K562 (cell line): ENCODE results near the gene SLC29A3. TPM values are rescaled to one million over a fixed set of nuclear protein-coding genes. Genes with fewer than 3 reads are reported as not detected.

Source experiments
- ARID3A ChIP-seq: IDR thresholded peaks from 2 replicates; pipeline ENCODE4 v1.6.1; 2012; ENCODE audit warnings: low read depth, low read length, improper control_type of control experiment, borderline replicate concordance
- LARP7 ChIP-seq: fragments of 450-650 bp; IDR thresholded peaks from 2 replicates; pipeline ENCODE4 v1.6.1; 2016
- MYC ChIP-seq, 2 experiments: fragments of 250-450 bp in 1 of 2; sonication (Bioruptor Pico) in 1 of 2; IDR thresholded peaks; 2 replicates each; pipeline versions ENCODE4 v1.5.1 to v1.6.1; 2012 to 2021; ENCODE audit warnings: low read depth in 2 of 2, borderline replicate concordance in 1 of 2, improper control_type of control experiment in 1 of 2, low read length in 1 of 2, mild to moderate bottlenecking in 1 of 2, moderate library complexity in 1 of 2
- SAP30 ChIP-seq: fragments of 200-600 bp; sonication (generic); IDR thresholded peaks from 2 replicates; pipeline ENCODE4 v1.6.1; 2012; ENCODE audit warnings: borderline replicate concordance, low read depth, mild to moderate bottlenecking, moderate library complexity, low read length, control low read depth, inconsistent platforms; ENCODE audit not compliant: insufficient read depth, poor library complexity, severe bottlenecking
- TFAP4 ChIP-seq: sonication (generic); formaldehyde crosslinking; IDR thresholded peaks from 2 replicates; pipeline ENCODE4 v1.8.0; 2022; ENCODE audit warnings: missing genetic modification reagents, mild to moderate bottlenecking, moderate library complexity, borderline replicate concordance
- ZC3H8 ChIP-seq: fragments of 450-650 bp; IDR thresholded peaks from 2 replicates; pipeline ENCODE4 v1.6.1; 2017
- ZNF121 ChIP-seq: sonication (generic); formaldehyde crosslinking; conservative IDR thresholded peaks from 2 replicates; pipeline ENCODE4 v1.8.0; 2022; ENCODE audit warnings: missing genetic modification reagents
- polyA plus RNA-seq, 8 experiments: library from polyadenylated mRNA; depleted of rRNA in 4 of 8; stranded (reverse) in 5 of 8; unstranded in 3 of 8; fragments of >200 nt; fragmentation: Nextera tagmentation in 2 of 8; fragmentation: Illumina TruSeq in 1 of 8; extraction: Ambion mirVana in 2 of 8; extraction: Trizol in 1 of 8; gene quantifications; 2 replicates each; pipeline versions ENCODE4 v1.2.1 to v1.2.3, GENCODE V29; 2011 to 2014; ENCODE audit warnings: inconsistent platforms in 1 of 8, missing spikeins in 1 of 8
- total RNA-seq, 7 experiments: library from RNA; depleted of rRNA in 6 of 7; stranded (reverse); fragments of >200 nt in 6 of 7; fragmentation: Illumina TruSeq in 2 of 7; extraction: Trizol in 2 of 7; gene quantifications; 2 replicates each; pipeline versions ENCODE4 v1.2.1 to v1.2.3, GENCODE V29; 2011 to 2021; ENCODE audit warnings: low replicate concordance in 1 of 7

Gene SLC29A3
- total and polyA plus RNA-seq, 9 of the 15 experiments (the other 6 are each of a cell fraction or from before 2014, with no cell fraction given): 2.1 to 10.7 (median 4.6) TPM

- TF ChIP-seq MYC (IDR thresholded peaks at IDR 0.05; ENCODE audit: low read depth, low read length): no peak
- TF ChIP-seq MYC (CRISPR knock-in tag; IDR thresholded peaks at IDR 0.05; ENCODE audit: borderline replicate concordance, low read depth): no peak
- TF ChIP-seq ZNF121 (CRISPR knock-in tag): peak; percentile 93
- TF ChIP-seq TFAP4 (CRISPR knock-in tag): no peak; the same call in 1 of the 2 replicates
- TF ChIP-seq SAP30: no peak
- no peak for TF ChIP-seq LARP7
- TF ChIP-seq ARID3A: no peak
- no peak for TF ChIP-seq ZC3H8
Observed at GRCh38 chr10:71342573-71343391, 23.7 kb downstream of the SLC29A3 start (continued).
